H9 (cell line): ENCODE measurements around the gene MCF2L. TPM values are rescaled to one million over a fixed set of nuclear protein-coding genes. Genes with fewer than 3 reads are reported as not detected.

Experiments
- DNase-seq: peaks from one replicate; pipeline ENCODE4 v3.0.0-alpha.2; 2017
- H2AFZ ChIP-seq: one replicate; pipeline ENCODE4 v1.6.1; 2013; ENCODE audit warnings: mild to moderate bottlenecking, low read length, control low read depth, moderate library complexity
- H2AK5ac ChIP-seq: 2 replicates; pipeline ENCODE4 v1.6.1; 2013; ENCODE audit warnings: low read length, control low read depth, mixed read lengths; ENCODE audit not compliant: insufficient read length
- H2BK120ac ChIP-seq: one replicate; pipeline ENCODE4 v1.6.1; 2013; ENCODE audit warnings: low read depth, mild to moderate bottlenecking, low read length, control low read depth, inconsistent platforms; ENCODE audit not compliant: poor library complexity, severe bottlenecking
- H2BK12ac ChIP-seq: 2 replicates; pipeline ENCODE4 v1.6.1; 2013; ENCODE audit warnings: low read length, control low read depth, mixed read lengths, low read depth; ENCODE audit not compliant: insufficient read length
- H2BK15ac ChIP-seq: 2 replicates; pipeline ENCODE4 v1.6.1; 2013; ENCODE audit warnings: low read depth, low read length, control low read depth
- H2BK20ac ChIP-seq: one replicate; pipeline ENCODE4 v1.6.1; 2013; ENCODE audit warnings: low read depth, mild to moderate bottlenecking, low read length, control low read depth, inconsistent platforms; ENCODE audit not compliant: poor library complexity, severe bottlenecking
- H2BK5ac ChIP-seq: 2 replicates; pipeline ENCODE4 v1.6.1; 2013; ENCODE audit warnings: low read length, control low read depth, mixed read lengths; ENCODE audit not compliant: insufficient read length
- H3K14ac ChIP-seq: 2 replicates; pipeline ENCODE4 v1.6.1; 2013; ENCODE audit warnings: low read length, control low read depth; ENCODE audit not compliant: insufficient read depth
- H3K18ac ChIP-seq: 2 replicates; pipeline ENCODE4 v1.6.1; 2013; ENCODE audit warnings: low read depth, mild to moderate bottlenecking, mixed read lengths, low read length, control low read depth; ENCODE audit not compliant: insufficient read length
- H3K23ac ChIP-seq: 2 replicates; pipeline ENCODE4 v1.6.1; 2013; ENCODE audit warnings: low read length, control low read depth, mixed read lengths, low read depth; ENCODE audit not compliant: insufficient read length
- H3K23me2 ChIP-seq: 2 replicates; pipeline ENCODE4 v1.6.1; 2013; ENCODE audit warnings: low read depth, mild to moderate bottlenecking, mixed read lengths, low read length, control low read depth; ENCODE audit not compliant: insufficient read length, poor library complexity, severe bottlenecking
- H3K27ac ChIP-seq: 2 replicates; pipeline ENCODE4 v1.5.1; 2013; ENCODE audit warnings: low read length, control low read depth, mixed read lengths, low read depth; ENCODE audit not compliant: insufficient read length
- H3K27me3 ChIP-seq: 2 replicates; pipeline ENCODE4 v1.6.1; 2013; ENCODE audit warnings: low read length, control low read depth, inconsistent platforms; ENCODE audit not compliant: insufficient read depth
- H3K4ac ChIP-seq: 2 replicates; pipeline ENCODE4 v1.6.1; 2013; ENCODE audit warnings: low read depth, mild to moderate bottlenecking, control low read depth, inconsistent platforms, low read length, moderate library complexity
- H3K4me1 ChIP-seq: 2 replicates; pipeline ENCODE4 v1.6.1; 2013; ENCODE audit warnings: low read length, control low read depth, inconsistent platforms; ENCODE audit not compliant: insufficient read depth
- H3K4me2 ChIP-seq: 2 replicates; pipeline ENCODE4 v1.6.1; 2013; ENCODE audit warnings: low read length, control low read depth, mixed read lengths; ENCODE audit not compliant: insufficient read length, insufficient read depth
- H3K56ac ChIP-seq: 2 replicates; pipeline ENCODE4 v1.6.1; 2013; ENCODE audit warnings: low read depth, mild to moderate bottlenecking, mixed read lengths, low read length, control low read depth; ENCODE audit not compliant: insufficient read length
- H3K79me1 ChIP-seq: 2 replicates; pipeline ENCODE4 v1.6.1; 2013; ENCODE audit warnings: low read depth, mild to moderate bottlenecking, moderate library complexity, low read length, control low read depth, inconsistent platforms; ENCODE audit not compliant: insufficient read depth, poor library complexity, severe bottlenecking
- H3K79me2 ChIP-seq: 2 replicates; pipeline ENCODE4 v1.6.1; 2013; ENCODE audit warnings: low read length, control low read depth, inconsistent platforms; ENCODE audit not compliant: insufficient read depth
- H3K9ac ChIP-seq: 2 replicates; pipeline ENCODE4 v1.6.1; 2013; ENCODE audit warnings: low read length, control low read depth, mixed read lengths; ENCODE audit not compliant: insufficient read length; ENCODE audit errors: extremely low read depth
- H3K9me3 ChIP-seq: one replicate; pipeline ENCODE4 v1.6.1; 2013; ENCODE audit warnings: low read depth, low read length, inconsistent platforms; ENCODE audit not compliant: control insufficient read depth
- H3T11ph ChIP-seq: one replicate; pipeline ENCODE4 v1.6.1; 2013; ENCODE audit warnings: mild to moderate bottlenecking, low read length, control low read depth, inconsistent platforms
- H4K20me1 ChIP-seq: one replicate; pipeline ENCODE4 v1.6.1; 2013; ENCODE audit not compliant: control insufficient read depth, insufficient read length, insufficient read depth
- H4K5ac ChIP-seq: 2 replicates; pipeline ENCODE4 v1.6.1; 2013; ENCODE audit warnings: low read depth, mild to moderate bottlenecking, mixed read lengths, low read length, control low read depth; ENCODE audit not compliant: insufficient read length
- H4K8ac ChIP-seq: replicated peaks from 2 replicates; pipeline ENCODE4 v1.6.1; 2013; ENCODE audit warnings: low read length, control low read depth, mixed read lengths, low read depth; ENCODE audit not compliant: insufficient read length
- H4K91ac ChIP-seq: 2 replicates; pipeline ENCODE4 v1.6.1; 2013; ENCODE audit warnings: low read depth, mild to moderate bottlenecking, moderate library complexity, mixed read lengths, low read length, control low read depth; ENCODE audit not compliant: insufficient read length
- H3K27ac Mint-ChIP-seq, 3 experiments: 2 replicates in 2 of 3; 3 replicates in 1 of 3; pipeline ENCODE4 v1.8.0; 2020 to 2021; ENCODE audit warnings: mixed read lengths in 3 of 3, mild to moderate bottlenecking in 1 of 3, moderate library complexity in 1 of 3
- H3K27me3 Mint-ChIP-seq: 2 replicates; pipeline ENCODE4 v1.8.0; 2021; ENCODE audit warnings: low read depth, mild to moderate bottlenecking, moderate library complexity, mixed read lengths
- H3K36me3 Mint-ChIP-seq, 3 experiments: 2 replicates in 2 of 3; 3 replicates in 1 of 3; pipeline ENCODE4 v1.8.0; 2020 to 2021; ENCODE audit warnings: low read depth in 3 of 3, mixed read lengths in 3 of 3; ENCODE audit not compliant: insufficient read depth in 1 of 3
- H3K4me1 Mint-ChIP-seq, 2 experiments: 2 replicates each; pipeline ENCODE4 v1.8.0; 2020; ENCODE audit warnings: mixed read lengths in 2 of 2
- H3K4me3 Mint-ChIP-seq, 2 experiments: 2 replicates in 1 of 2; 3 replicates in 1 of 2; pipeline ENCODE4 v1.8.0; 2020 to 2021; ENCODE audit warnings: mild to moderate bottlenecking in 2 of 2, mixed read lengths in 2 of 2, moderate library complexity in 1 of 2
- H3K9me3 Mint-ChIP-seq, 2 experiments: 2 replicates in 1 of 2; 3 replicates in 1 of 2; pipeline ENCODE4 v1.8.0; 2020; ENCODE audit warnings: mild to moderate bottlenecking in 2 of 2, mixed read lengths in 2 of 2, moderate library complexity in 1 of 2
- CTCF ChIP-seq: fragments of 200-600 bp; sonication (generic); conservative IDR thresholded peaks from 3 replicates; pipeline ENCODE4 v1.8.0; 2021; ENCODE audit warnings: antibody characterized with exemption, mild to moderate bottlenecking
- WGBS: extraction: QIAGEN DNeasy Blood & Tissue Kit; methylation state at CpG from one replicate; pipeline ENCODE4 v1.1.7; 2013; ENCODE audit warnings: missing lambda C conversion rate, low lambda C conversion rate, mixed read lengths; ENCODE audit not compliant: insufficient read length; ENCODE audit errors: extremely low coverage; 5-methylcytosine and 5-hydroxymethylcytosine counted together
- total RNA-seq: library from RNA; stranded (reverse); gene quantifications from 2 replicates; pipeline ENCODE4 v1.2.1, GENCODE V29; 2021

The MCF2L gene
- total RNA-seq, 1 experiment from 2014 or later, result 18.5 TPM

GRCh38 chr13:113083022-113083373, 114.0 kb downstream of the MCF2L start:
- Histone ChIP-seq H3K23ac (no peak overlapping the region), H3K27me3 (no peaks in the 10 kb centered on the region), H4K20me1 (no peaks in the 10 kb centered on the region), H4K5ac (no peak overlapping the region), H2AFZ (no peak overlapping the region), H2BK120ac (no peak overlapping the region), H3T11ph (no peak overlapping the region), H3K23me2 (no peaks in the 10 kb centered on the region), H2BK15ac (no peak overlapping the region), H2AK5ac (no peak overlapping the region), H3K4me2 (no peak overlapping the region), H3K4me1 (no peaks in the 10 kb centered on the region), H3K18ac (no peak overlapping the region), H4K8ac (no peak overlapping the region), H3K79me2 (no peaks in the 10 kb centered on the region), H2BK12ac (no peak overlapping the region), H3K79me1 (no peaks in the 10 kb centered on the region), H3K9me3 (no peaks in the 10 kb centered on the region), H2BK5ac (no peak overlapping the region), H3K56ac (no peak overlapping the region), H3K14ac (no peak overlapping the region), H3K27ac (no peak overlapping the region), H4K91ac (no peak overlapping the region), H2BK20ac (no peak overlapping the region), H3K4ac (no peak overlapping the region), H3K9ac (no peak overlapping the region)
- no peak for TF ChIP-seq CTCF
- no CpG with 5 or more reads among the region's 10 CpGs for WGBS
- no peaks in the 10 kb centered on the region for H3K27me3 Mint-ChIP-seq
- no peak for DNase-seq
- H3K36me3 Mint-ChIP-seq, result peaks cover 0 to 4% (median 3%) of the 10 kb centered on the region in 3 experiments; a peak in 2 of 7 replicates
- no peak overlapping the region for H3K4me3 Mint-ChIP-seq
- H3K4me1 Mint-ChIP-seq, result no peaks in the 10 kb centered on the region
- peak overlapping the region in 1 of 3 experiments; percentile 56; a peak in 1 of 7 replicates for H3K27ac Mint-ChIP-seq
- H3K9me3 Mint-ChIP-seq, result no peaks in the 10 kb centered on the region
